SIG-M5 (cell line): Measurements from ENCODE around the gene CKAP4.

ENCODE experiments used
- DNase-seq: peaks from one replicate; lab custom pipeline; 2025; lab: John Stamatoyannopoulos, UW

CKAP4 gene

GRCh38 chr12:106194351-106194750 lies 53.5 kb downstream of the CKAP4 start:
- DNase-seq: no peak

DNA sequence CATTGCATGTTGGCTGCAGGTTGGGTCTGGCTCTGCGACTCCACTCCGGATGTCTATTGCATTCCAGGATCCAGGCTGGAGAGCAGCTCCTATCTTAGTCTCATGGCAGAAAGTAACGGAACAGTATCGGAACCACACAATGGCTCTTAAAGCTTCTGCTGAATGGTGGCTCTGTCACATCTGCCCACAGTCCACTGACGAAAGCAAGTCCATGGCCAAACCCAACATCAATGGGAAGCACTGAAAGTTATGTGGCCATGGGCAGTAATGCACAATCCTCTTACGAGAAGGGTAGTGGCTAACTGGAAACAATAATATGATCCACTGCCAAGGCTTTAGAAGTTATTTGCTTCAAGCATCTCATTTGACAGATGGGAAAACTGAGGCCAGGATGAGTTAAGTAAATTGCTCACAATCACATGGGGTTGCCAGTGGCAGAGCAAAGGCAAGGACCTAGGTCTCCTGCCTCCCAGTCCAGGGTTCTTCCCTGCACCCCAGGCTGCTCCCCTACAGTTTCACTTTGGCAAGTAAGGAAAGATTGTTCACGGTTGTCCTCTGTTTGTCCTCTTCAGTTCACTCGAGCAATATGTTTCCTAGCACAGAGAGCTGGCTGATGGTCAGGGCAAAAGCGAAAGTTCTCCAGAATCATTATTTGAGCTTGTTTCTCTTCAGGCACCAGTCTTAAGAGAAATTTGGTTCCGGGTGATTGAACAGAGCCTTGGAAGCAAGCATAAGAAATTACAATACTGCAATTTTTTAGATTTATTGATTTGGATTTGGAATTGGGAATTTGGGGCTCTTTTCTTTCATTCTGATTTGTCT lies 54.2 kb downstream of the CKAP4 start:
- no peak for DNase-seq

GRCh38 chr12:106192659-106193393 lies 55.0 kb downstream of the CKAP4 start:
- no peak for DNase-seq

DNA sequence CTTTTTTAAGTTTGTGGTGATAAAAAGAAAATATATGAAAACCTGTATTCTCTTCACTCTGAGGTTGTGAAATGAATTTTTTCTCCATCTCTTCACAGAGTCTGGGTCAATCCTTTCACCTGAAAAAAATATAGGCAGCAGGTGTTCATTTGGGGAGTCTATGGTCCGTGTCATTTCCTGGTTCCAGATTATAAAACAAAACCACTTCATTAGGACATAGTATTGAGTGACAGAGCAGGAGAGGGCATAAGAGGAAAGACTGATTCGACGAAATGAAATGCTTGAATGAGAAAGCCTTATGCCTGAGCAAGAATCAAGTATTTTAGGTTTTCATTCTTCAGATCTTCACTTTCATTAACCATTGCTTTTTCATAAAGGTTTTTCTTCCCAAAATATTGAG lies 57.2 kb downstream of the CKAP4 start:
- DNase-seq: no peak

GRCh38 chr12:106189341-106189740 lies 58.5 kb downstream of the CKAP4 start:
- no peak for DNase-seq

DNA sequence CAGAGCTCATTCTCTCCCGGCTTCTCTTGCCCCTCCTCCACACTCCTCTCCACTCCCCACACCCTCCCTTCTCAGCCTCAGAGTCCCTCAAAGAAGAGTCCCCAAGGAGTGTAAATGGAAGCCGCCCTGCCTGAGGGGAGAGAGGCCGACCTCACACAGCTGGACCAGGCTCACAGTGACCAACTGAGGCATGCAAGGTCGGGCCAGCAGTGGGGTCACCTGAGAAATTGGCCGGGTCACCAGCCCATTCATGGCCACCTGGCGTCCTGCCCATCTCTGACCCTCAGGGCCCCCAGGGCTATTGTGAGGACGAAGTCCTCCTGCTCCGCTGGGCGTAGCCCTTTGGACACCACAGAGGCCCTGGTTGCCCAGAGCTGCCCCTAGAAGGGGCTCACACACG lies 59.6 kb downstream of the CKAP4 start:
- no peak for DNase-seq
